WERI-Rb-1 (cell line): Measurements from ENCODE around the gene SULT6B1.

ENCODE experiments used
- DNase-seq: peaks from one replicate; pipeline ENCODE4 v3.0.0-alpha.2; 2020
- H3K27ac ChIP-seq: fragments of 250-450 bp; sonication (Bioruptor Pico); 2 replicates; pipeline ENCODE4 v1.5.1; 2020; ENCODE audit warnings: mild to moderate bottlenecking, moderate library complexity
- H3K27me3 ChIP-seq: fragments of 250-450 bp; sonication (Bioruptor Pico); 2 replicates; pipeline ENCODE4 v1.5.1; 2021; ENCODE audit warnings: mild to moderate bottlenecking, low read depth, moderate library complexity; ENCODE audit not compliant: insufficient read depth, severe bottlenecking
- H3K36me3 ChIP-seq: fragments of 250-450 bp; sonication (Bioruptor Pico); 2 replicates; pipeline ENCODE4 v1.5.1; 2020; ENCODE audit warnings: mild to moderate bottlenecking, moderate library complexity
- H3K4me3 ChIP-seq: 2 replicates; pipeline ENCODE4 v1.5.1; 2011; ENCODE audit warnings: low read depth, mild to moderate bottlenecking, control low read depth, low read length
- H3K9me3 ChIP-seq: fragments of 250-450 bp; sonication (Bioruptor Pico); 2 replicates; pipeline ENCODE4 v1.5.1; 2021; ENCODE audit warnings: mild to moderate bottlenecking, moderate library complexity; ENCODE audit not compliant: severe bottlenecking
- CTCF ChIP-seq: IDR thresholded peaks from 2 replicates; pipeline ENCODE4 v1.5.1; 2011; ENCODE audit warnings: low read depth, mild to moderate bottlenecking, control low read depth, inconsistent platforms, low read length

SULT6B1 gene

GRCh38 chr2:37125416-37125815 lies 63.1 kb downstream of the SULT6B1 start:
- Histone ChIP-seq H3K36me3 (peaks cover 62% of the 10 kb centered on the region), H3K27me3 (no peaks in the 10 kb centered on the region), H3K27ac (no peak overlapping the region), H3K4me3 (no peak overlapping the region), H3K9me3 (no peaks in the 10 kb centered on the region)
- no peak for DNase-seq
- no peak for TF ChIP-seq CTCF

- Histone ChIP-seq H3K36me3 (peaks cover 53% of the 10 kb centered on the region), H3K27ac (no peak overlapping the region), H3K27me3 (no peaks in the 10 kb centered on the region), H3K9me3 (no peaks in the 10 kb centered on the region), H3K4me3 (no peak overlapping the region)
- DNase-seq, result no peak
- TF ChIP-seq CTCF, result no peak
Measured at GRCh38 chr2:37119157-37119556, 69.3 kb downstream of the SULT6B1 start.
